GM19193 (cell line): Measurements from ENCODE around the gene MOB3A.
A peak's percentile ranks its signal among the peaks of the same experiment; 100 is the strongest.

Experiments
- POLR2A ChIP-seq: IDR thresholded peaks from 4 replicates; pipeline ENCODE4 v1.6.1; 2011; ENCODE audit not compliant: insufficient read depth, insufficient read length; ENCODE audit errors: extremely low read depth

The MOB3A gene

DNA sequence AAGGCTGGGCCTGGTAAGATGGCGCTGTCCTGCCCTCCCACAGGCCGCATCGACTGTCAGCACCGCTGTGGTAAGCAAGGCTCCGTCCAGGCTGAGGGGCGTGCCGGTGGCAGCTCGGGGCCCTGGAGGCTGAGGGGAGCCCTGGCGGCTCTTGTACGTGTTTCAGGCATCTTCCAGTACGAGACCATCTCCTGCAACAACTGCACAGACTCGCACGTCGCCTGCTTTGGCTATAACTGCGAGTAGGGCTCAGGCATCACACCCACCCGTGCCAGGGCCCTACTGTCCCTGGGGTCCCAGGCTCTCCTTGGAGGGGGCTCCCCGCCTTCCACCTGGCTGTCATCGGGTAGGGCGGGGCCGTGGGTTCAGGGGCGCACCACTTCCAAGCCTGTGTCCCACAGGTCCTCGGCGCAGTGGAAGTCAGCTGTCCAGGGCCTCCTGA lies 1.8 kb upstream of the MOB3A start:
- no peak for TF ChIP-seq POLR2A

DNA sequence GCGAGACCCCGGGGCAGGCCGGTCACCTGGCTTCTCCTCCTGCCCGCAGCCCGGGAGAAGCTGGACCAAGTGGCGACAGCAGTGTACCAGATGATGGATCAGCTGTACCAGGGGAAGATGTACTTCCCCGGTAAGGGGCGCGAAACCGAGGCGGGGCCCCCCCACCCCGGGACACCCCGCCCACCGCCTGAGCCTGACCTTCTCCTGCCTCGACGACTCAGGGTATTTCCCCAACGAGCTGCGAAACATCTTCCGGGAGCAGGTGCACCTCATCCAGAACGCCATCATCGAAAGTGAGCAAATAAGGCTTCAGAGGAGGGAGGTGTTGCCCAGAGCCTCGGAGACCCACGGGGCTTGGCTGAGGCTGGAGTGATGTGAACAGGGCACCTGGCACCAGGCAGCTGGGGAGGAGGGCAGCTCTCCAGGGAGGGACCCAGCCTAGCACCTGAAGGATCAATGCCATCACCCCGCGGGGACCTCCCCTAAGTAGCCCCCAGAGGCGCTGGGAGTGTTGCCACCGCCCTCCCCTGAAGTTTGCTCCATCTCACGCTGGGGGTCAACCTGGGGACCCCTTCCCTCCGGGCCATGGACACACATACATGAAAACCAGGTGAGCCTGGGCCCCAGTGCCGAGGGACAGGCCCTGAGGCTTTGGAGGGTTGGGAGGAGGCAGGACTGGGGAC lies 1.2 kb upstream of the MOB3A start:
- TF ChIP-seq POLR2A = no peak

DNA sequence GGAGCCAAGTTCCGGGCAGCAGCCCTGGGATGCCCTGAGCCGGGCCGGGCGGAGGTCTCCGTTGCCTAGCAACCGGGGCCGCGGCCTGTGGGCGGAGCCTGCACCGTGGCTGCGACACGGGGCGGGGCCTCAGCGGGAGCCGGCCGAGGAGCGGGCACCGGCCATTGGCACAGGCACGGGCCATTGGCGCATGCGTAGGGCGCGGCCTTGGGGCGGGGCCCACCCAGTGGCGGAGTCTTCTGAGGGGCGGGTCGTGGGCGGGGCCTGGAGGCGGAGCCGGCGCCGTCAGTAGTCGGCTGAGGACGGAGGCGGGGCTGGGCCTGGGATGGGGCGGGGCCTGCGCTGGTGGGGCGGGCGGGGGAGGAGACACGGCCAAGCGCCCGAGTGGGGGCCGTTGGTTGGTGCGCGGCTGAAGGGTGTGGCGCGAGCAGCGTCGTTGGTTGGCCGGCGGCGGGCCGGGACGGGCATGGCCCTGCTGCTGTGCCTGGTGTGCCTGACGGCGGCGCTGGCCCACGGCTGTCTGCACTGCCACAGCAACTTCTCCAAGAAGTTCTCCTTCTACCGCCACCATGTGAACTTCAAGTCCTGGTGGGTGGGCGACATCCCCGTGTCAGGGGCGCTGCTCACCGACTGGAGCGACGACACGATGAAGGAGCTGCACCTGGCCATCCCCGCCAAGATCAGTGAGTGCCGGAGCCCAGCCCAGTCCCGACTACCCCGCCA lies 515 bp upstream of the MOB3A start, which contains the start of gene IZUMO4:
IZUMO4 (plus strand) TSS at position 436 of the 723 bp plus-strand sequence; CDS start at position 467, 31 bp downstream.
- TF ChIP-seq POLR2A = no peak

DNA sequence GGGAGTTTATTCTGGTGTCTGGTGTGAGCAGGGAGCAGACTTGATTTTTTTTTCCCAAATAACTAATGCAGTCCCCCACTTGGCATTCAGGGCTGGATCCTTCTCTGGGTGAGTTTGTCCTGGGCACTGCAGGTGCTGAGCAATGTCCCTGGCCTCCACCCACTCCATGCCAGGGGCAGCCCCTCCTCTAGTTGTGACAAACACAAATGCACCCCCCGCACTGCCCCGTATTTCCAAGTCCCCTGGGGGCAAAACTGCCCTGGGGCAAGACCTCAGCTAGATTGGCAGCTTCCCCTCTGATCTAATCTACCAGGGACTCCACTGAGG lies 6.4 kb downstream of the MOB3A start:
- no peak for TF ChIP-seq POLR2A

DNA sequence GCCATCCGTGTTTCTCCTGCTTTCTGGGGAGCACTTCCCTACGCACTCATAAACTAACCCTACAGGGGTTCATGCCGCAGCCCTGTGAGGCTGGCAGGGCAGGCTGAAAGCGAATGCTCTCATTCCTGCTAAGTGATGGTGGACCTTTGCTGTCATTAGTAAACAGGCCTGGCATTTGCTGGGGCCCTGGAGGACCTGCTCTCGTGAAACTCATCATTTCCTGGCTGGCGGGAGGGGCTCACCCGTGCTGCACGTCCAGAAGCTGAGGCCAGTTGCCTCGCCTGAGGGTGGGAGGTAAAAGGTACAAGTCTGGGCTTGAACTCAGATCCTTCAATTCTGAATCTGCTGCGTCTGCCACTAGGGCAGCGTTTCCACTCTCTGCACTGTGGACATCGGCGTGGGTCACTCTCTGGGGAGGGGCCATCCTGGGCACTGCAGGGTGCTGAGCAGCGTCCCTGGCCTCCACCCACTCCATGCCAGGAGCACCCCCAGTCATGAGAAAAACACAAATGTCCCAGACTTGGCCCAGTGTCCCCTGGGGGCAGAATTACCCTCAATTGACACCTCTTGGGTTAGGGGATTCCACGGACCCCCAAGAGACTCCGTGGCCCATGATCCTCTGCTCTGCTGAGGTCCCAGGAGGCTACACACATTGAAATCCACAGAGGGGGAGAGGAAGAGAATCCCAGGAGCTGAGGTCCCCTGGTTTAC lies 7.0 kb downstream of the MOB3A start:
- peak; percentile 63 for TF ChIP-seq POLR2A

DNA sequence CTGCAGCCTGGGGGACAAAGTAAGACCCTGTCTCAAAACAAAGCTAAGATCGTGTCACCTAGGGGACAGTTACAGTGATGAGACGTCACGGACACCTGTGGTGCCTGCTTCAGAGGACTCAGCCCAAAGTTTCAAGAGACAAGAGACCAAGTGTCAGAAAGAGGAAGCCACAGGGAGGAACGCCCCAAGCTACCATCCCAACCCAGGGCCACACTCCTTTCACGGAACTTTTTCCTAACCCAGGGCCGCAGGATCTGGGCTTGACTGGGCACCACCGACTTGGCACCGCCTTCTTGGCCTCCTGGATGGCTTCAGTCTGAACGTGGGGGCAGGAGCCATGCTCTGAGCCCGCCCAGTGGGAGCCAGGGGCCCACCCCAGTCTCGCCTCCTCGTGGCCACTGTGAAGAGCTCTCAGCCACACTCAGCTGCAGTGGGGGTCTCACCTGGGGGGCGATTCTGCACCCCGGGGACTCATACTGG lies 8.5 kb downstream of the MOB3A start:
- TF ChIP-seq POLR2A = peak; percentile 46

DNA sequence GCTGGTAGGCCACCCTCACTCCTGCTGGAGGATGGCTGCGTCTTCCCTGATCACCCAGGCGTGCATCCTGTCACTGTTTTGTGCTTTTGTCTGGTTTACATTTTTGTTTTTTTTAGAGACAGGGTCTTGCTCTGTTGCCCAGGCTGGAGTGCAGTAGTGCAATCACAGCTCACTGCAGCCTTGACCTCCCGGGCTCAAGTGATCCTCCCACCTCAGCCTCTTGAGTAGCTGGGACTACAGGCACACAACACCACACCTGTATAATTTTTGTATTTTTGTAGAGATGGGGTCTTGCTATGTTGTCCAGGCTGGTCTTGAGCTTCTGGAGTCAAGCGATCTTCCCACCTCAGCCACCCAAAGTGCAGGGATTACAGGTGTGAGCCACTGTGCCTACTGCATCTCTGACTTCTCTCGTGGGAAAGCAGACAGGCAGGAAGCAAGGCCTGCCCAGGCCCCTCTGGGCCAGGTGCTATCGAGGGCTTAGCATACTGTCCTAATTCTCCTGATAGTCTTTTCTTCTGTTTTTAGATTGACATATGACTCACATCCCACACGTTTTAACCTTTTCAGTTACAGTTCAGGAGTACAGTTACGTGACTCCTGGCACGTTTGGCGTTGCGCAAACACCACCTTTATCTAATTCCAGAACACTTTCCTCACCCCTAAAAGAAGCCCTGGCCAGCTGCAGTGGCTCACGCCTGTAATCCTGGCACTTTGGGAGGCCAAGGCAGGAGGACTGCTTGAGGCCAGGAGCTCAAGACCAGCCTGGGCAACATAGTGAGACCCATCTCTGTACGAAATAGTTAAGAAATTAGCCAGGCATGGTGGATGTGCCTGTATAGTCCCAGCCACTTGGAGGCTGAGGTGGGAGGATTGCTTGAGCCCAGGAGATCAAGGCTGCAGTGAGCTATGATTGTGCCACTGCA lies 9.2 kb downstream of the MOB3A start:
- peak; percentile 59 for TF ChIP-seq POLR2A

DNA sequence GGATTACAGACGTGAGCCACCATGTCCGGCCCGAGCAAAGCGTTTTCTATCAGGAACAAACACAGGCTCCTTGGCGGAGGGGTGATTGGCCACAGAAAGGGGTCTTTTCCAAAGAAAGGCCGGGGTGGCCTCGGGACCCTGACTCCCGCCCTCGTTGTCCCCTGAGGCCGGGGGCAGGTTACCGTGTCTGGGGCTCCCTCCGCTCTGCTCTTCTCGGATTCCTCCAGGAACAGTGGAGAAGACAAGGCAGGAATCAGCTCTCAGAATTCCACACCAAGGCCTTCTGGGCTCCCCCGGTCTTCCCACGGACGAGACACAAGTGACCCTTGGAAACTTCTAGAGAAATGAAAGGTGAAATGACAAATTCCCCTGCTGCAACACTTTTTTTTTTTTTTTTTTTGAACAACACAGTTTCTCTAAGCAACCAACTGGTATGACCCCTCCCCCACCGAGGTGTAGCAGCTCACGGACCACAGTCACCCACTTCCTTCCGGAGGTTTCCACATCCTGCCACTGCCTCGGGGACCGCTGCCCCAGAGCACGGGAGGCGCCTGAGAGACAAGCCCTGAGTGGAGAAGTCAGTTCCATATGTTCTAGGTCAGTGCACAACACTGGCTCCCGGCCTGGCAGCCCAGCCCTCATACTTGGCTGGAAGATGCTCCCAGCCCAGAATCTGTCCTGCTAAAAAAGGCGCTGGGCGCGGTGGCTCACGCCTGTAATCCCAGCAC lies 11.0 kb downstream of the MOB3A start:
- TF ChIP-seq POLR2A = peak; percentile 83

DNA sequence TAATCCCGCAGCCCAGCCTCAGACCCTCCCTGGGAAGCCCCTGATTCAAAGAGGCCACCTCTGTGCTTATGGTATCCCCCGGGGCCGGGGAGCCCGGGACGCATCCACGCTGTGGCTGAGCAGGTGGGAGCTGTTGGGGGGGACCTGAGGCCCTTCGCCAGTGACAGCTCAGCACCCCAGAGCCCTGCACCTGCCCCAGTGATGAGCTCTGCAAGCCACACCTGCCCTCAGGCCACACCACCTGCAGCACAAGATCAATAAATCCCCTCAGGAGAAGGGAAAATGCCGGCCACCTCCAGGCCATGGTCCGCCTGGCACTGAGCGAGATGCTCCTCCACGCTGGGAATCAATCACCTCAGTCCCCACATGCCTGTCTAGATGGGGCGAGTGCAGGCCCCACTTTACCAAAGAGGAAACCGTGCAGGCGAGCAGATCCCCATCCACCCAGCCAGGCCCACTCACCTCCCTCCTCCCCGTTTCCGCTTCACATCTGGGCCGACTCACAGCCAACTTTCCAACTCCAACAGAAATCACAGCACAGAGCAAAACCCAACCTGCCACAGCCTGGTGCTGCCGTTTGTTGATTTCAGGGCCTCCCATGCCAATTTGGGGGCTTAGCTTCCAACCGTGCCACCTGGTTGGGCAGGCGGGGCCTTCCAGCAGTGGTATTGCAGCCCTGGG lies 12.8 kb downstream of the MOB3A start:
- peak; percentile 38 for TF ChIP-seq POLR2A

DNA sequence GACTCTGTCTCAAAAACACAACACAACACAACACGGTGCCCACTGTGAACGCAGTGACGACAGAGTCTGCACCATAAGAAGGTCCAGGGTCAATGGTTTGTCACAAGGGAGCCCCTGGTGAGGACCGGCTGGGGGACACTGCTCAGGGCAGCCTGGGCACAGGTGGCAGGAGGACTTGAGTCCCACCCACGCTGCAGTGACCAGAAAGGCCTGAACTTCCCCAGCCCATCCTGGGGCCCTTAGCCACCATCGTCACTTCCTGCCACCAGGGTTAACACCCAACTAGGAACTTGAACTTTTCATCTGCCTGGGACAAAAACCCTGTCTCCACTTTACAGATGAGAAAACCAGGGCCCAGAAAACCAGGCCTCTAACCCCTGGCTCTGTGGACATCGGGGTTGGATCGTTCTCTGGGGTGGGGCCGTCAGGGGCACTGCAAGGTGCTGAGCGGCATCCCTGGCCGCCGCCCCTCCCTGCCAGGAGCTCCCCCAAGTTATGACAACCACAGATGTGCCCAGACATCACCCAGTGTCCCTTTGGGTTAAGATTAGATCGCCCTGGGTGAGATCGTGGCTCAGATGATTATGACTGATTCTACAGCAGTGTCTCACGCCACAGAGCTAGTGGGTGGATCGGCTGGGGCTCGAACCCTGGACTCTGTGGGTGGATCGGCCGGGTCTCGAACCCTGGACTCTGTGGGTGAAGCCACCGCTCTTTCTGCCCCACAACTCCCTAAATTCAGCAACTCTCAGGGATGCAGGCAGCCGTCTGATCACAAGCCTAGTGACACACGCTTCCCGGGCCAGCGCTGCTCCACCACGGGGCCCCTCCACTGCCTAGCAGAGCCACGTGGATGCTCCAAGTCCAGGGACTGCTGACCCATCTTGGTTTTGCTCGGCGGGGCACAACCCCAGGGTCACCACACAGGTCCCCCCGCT lies 14.0 kb downstream of the MOB3A start:
- TF ChIP-seq POLR2A = no peak

DNA sequence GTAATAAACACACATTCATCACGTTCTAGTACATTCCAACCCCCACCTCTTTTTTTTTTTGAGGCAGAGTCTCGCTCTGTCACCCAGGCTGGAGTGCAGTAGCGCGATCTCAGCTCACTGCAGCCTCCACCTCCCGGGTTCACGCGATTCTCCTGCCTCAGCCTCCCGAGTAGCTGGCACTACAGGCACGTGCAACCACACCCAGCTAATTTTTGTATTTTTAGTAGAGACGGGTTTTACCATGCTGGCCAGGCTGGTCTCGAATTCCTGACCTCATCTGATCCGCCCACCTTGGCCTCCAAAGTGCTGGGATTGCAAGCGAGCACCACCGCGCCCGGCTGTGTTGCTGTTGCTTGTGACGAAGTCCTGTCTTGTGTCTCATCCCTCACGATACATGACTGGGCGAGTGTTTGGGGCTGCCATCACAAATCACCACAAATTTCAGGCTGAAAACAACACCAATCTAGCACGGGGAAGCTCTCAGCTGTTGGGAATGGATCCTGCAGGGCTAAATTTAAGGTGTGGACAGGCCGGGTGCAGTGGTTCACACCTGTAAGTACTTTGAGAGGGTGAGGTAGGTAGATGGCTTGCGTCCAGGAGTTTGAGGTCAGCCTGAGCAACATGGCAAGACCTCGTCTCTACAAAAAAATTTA lies 15.7 kb downstream of the MOB3A start:
- no peak for TF ChIP-seq POLR2A

DNA sequence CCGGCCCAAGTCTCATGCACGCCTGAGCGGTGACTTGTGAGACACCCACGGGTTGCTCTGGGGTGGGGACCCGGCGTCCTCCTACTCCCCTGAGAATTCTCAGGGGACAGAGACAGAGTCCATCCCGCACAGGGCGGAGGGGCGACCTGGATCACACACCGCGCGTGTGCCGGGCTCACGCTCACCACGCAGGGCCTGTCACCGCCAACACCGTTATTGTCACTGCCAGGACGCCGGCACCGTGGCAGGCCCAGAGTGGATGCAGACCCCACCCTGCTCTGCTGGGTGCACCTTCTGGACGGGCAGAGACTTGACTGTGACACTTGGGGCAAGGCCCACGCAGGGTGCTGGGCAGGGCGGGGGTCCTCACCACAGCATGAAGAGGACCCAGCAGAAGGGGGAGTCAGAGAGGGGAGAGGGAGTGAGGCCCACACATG lies 16.2 kb downstream of the MOB3A start:
- TF ChIP-seq POLR2A = no peak
